GM18868 (cell line): Measurements from ENCODE around the gene DDI1.

Source experiments
- ATAC-seq: cut with Tn5 transposase; IDR thresholded peaks from one replicate; pipeline ENCODE4 v1.9.1; 2021; ENCODE audit warnings: mild to moderate bottlenecking, moderate library complexity; ENCODE audit not compliant: unreplicated experiment

Gene DDI1

DNA sequence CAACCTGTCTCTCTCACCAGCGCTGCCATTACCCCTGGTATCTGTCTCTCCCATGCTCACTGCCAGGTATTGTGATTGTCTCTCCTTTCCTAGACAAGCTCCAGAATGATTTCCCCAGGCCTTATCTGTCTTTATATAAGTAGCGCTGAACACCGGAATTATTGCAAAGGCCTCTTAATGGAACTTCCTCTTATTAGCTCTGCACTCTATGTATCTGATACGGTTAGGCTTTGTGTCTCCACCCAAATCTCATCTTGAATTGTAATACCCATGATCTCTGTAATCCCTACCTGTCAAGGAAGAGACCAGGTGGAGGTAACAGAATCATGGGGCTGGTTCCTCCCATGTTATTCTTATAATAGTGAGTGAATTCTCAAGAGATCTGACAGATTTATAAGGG, 39.3 kb downstream of the DDI1 start:
- ATAC-seq = no peak

DNA sequence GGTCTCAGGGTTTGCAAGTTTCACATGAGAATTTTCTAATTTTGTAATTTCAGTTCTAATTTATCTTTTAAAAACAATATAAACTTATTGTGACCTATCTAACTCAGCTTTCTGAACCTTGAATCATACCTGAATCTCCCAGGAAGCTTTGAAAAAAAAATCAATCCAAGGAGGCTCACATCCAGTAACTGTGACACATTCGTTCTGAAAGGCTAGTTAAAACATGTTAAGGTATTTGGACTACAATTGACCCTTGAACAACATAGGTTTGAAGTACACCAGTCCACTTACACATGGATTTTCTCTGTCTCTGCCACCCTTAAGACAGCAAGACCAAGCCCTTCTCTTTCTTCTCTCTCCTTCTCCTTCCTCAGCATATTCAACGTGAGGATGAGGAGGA, 40.0 kb downstream of the DDI1 start:
- ATAC-seq = no peak

DNA sequence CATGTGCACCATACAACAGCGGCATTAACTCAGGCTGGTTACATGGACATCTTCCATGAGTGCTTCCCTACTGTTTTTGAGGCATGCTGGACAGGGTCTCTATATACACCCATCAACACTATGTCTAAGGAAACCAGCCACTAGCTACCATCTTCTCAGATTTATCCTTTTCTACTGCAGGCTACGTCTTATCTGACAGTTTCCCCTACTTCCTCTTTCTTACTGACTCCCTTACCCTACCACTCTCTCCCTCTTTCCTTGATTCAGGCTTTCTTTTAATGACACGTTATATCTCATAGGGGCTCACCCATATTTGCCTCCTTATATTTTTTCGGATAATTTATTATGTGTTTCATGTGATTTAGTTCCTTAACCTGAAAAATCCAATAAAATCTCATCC, 41.8 kb downstream of the DDI1 start:
- ATAC-seq = no peak

DNA sequence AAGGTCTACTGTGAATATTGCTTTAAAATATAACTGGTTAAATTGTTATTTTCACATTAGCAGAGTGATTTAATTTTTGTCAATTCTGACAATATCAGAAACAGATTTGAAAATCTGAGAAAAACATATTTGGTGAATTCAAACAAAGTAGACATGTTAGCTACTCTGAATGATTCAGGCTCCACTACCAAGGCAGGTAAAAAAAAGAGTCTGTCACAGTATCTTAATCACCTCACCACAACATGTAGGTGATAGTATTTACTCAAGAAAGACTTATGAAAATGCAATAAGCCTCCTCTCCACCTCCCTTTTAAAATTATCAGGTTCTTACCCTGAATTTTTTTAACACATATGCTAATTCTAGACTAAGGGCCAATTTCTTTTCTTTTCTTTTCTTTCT, 42.6 kb downstream of the DDI1 start:
- no peak for ATAC-seq

DNA sequence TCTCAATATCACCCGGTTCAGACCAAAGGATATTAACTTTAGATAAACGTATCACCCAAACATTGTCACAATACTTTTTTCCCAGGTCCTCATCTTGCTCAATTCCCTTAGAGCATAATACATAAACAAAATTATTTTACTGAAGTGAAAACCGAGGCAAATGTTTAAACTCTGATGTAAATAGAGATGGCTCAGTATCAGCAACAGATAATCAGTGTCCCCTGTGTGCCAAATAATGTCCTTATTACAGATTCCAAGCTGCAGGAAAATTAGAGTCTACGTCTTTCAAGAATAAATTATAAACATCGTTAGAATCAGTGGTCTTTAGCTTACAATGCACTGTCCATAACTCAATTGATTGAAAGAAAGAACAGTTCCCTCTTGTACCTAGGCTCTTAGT, 50.2 kb downstream of the DDI1 start:
- ATAC-seq = no peak
